GM12878 (cell line): ENCODE data around the gene ANK2. TPM values are rescaled to one million over a fixed set of nuclear protein-coding genes. Genes with fewer than 3 reads are reported as not detected.

ENCODE experiments used
- ATAC-seq: fragments of 200-7000 bp; cut with Tn5 transposase; 3 replicates; pipeline ENCODE4 v1.9.1; 2020; ENCODE audit warnings: mild to moderate bottlenecking, moderate library complexity
- BruUV-seq: library from RNA; stranded (reverse); fragments of 400-500 nt; replicated peaks from 2 replicates; lab custom pipeline; 2021; lab: Mats Ljungman, UMichigan
- CTCF ChIA-PET: fragments of 300-600 bp; sonication (Branson Sonifier 250); formaldehyde crosslinking; extraction: SDS; loops from one replicate; lab custom pipeline; 2021; ENCODE audit warnings: inconsistent platforms; lab: Yijun Ruan, JAX
- POLR2A ChIA-PET: fragments of 350-600 bp; formaldehyde crosslinking; extraction: SDS; loops from one replicate; lab custom pipeline; 2021; ENCODE audit warnings: inconsistent platforms; lab: Charles Lee
- RAD21 ChIA-PET: fragments of 300-600 bp; sonication (Branson Sonifier 250); formaldehyde crosslinking; loops from one replicate; lab custom pipeline; 2023; ENCODE audit warnings: antibody characterized with exemption; ENCODE audit not compliant: unreplicated experiment; lab: Charles Lee
- SMC1A ChIA-PET: fragments of 300-600 bp; sonication (Branson Sonifier 250); formaldehyde crosslinking; loops from one replicate; lab custom pipeline; 2023; ENCODE audit not compliant: unreplicated experiment, uncharacterized antibody; lab: Charles Lee
- DNase-seq: peaks from one replicate; pipeline ENCODE4 v3.0.0-alpha.2; 2011; ENCODE audit warnings: low read depth, low spot score
- FAIRE-seq: peaks from 3 replicates; lab custom pipeline; 2011; peaks lifted over from hg19 to GRCh38; lab: Jason Lieb, UNC
- H2AFZ ChIP-seq: 2 replicates; pipeline ENCODE4 v1.6.0; 2011; ENCODE audit warnings: low read depth, low read length, control low read depth; ENCODE audit not compliant: control insufficient read depth
- H3K27ac ChIP-seq: 2 replicates; pipeline ENCODE4 v1.5.1; 2011; ENCODE audit warnings: control low read depth; ENCODE audit not compliant: control insufficient read depth, insufficient read depth
- H3K27me3 ChIP-seq, 2 experiments: replicated peaks in 1 of 2; 2 replicates each; pipeline versions ENCODE4 v1.6.0 to v1.6.1; 2011; ENCODE audit warnings: low read length in 1 of 2; ENCODE audit not compliant: control insufficient read depth in 2 of 2, insufficient read depth in 2 of 2
- H3K36me3 ChIP-seq, 2 experiments: 2 replicates each; pipeline ENCODE4 v1.5.1; 2011; ENCODE audit warnings: low read length in 1 of 2; ENCODE audit not compliant: control insufficient read depth in 2 of 2, insufficient read depth in 2 of 2
- H3K4me1 ChIP-seq: 2 replicates; pipeline ENCODE4 v1.6.1; 2011; ENCODE audit warnings: mild to moderate bottlenecking, low read length, moderate library complexity, mixed read lengths; ENCODE audit not compliant: control insufficient read depth, insufficient read depth
- H3K4me2 ChIP-seq: 2 replicates; pipeline ENCODE4 v1.6.0; 2011; ENCODE audit warnings: control low read depth; ENCODE audit not compliant: control insufficient read depth, insufficient read depth
- H3K4me3 ChIP-seq: fragments of 200-600 bp; sonication (generic); 2 replicates; pipeline ENCODE4 v1.5.1; 2016
- H3K79me2 ChIP-seq: 2 replicates; pipeline ENCODE4 v1.6.0; 2011; ENCODE audit warnings: low read length; ENCODE audit not compliant: control insufficient read depth, insufficient read depth
- H3K9ac ChIP-seq: 2 replicates; pipeline ENCODE4 v1.8.0; 2011; ENCODE audit warnings: low read length, control low read depth, mixed read lengths; ENCODE audit not compliant: control insufficient read depth, insufficient read depth
- H3K9me3 ChIP-seq: replicated peaks from 3 replicates; pipeline ENCODE4 v1.5.1; 2011; ENCODE audit warnings: mild to moderate bottlenecking, low read length; ENCODE audit not compliant: control insufficient read depth, insufficient read depth
- H4K20me1 ChIP-seq: 2 replicates; pipeline ENCODE4 v1.6.0; 2011; ENCODE audit not compliant: control insufficient read depth, insufficient read depth
- ASH2L ChIP-seq: fragments of 300-600, 200-600 bp; sonication (generic); IDR thresholded peaks from 2 replicates; pipeline ENCODE4 v1.6.1; 2017; ENCODE audit warnings: low read depth, mild to moderate bottlenecking, borderline replicate concordance
- BCL11A ChIP-seq: IDR thresholded peaks from 2 replicates; pipeline ENCODE4 v1.6.1; 2011; ENCODE audit warnings: low read depth, low read length
- BRCA1 ChIP-seq: IDR thresholded peaks from 2 replicates; pipeline ENCODE4 v1.6.1; 2011; ENCODE audit warnings: low read depth, low read length, improper control_type of control experiment
- CTCF ChIP-seq, 3 experiments: IDR thresholded peaks in 2 of 3; conservative IDR thresholded peaks in 1 of 3; 2 replicates each; pipeline ENCODE4 v1.5.1; 2011; ENCODE audit warnings: low read depth in 3 of 3, low read length in 3 of 3, mild to moderate bottlenecking in 3 of 3, control low read depth in 2 of 3, moderate library complexity in 2 of 3, inconsistent platforms in 1 of 3, mixed read lengths in 1 of 3; ENCODE audit not compliant: control insufficient read depth in 2 of 3, insufficient read depth in 1 of 3; ENCODE audit errors: extremely low read depth in 1 of 3
- EP300 ChIP-seq, 2 experiments: fragments of 150-350 bp in 1 of 2; IDR thresholded peaks; 2 replicates each; pipeline ENCODE4 v1.6.1; 2011 to 2012; ENCODE audit warnings: low read depth in 2 of 2, low read length in 2 of 2, borderline replicate concordance in 1 of 2, improper control_type of control experiment in 1 of 2, inconsistent platforms in 1 of 2; ENCODE audit not compliant: control insufficient read depth in 1 of 2
- KDM1A ChIP-seq: fragments of 200-600 bp; sonication (generic); IDR thresholded peaks from 2 replicates; pipeline ENCODE4 v1.6.1; 2016; ENCODE audit warnings: borderline replicate concordance
- NR2C2 ChIP-seq: IDR thresholded peaks from 2 replicates; pipeline ENCODE4 v1.6.1; 2011; ENCODE audit warnings: borderline replicate concordance, low read depth; ENCODE audit not compliant: control insufficient read depth, insufficient read length
- POU2F2 ChIP-seq: IDR thresholded peaks from 3 replicates; pipeline ENCODE4 v1.6.1; 2011; ENCODE audit warnings: low read depth, mild to moderate bottlenecking, low read length, borderline replicate concordance
- RCOR1 ChIP-seq: conservative IDR thresholded peaks from 2 replicates; pipeline ENCODE4 v1.6.1; 2012; ENCODE audit warnings: low read depth, low read length, improper control_type of control experiment
- SIX5 ChIP-seq: IDR thresholded peaks from 2 replicates; pipeline ENCODE4 v1.6.1; 2011; ENCODE audit warnings: mild to moderate bottlenecking, low read depth, low read length, moderate library complexity; ENCODE audit not compliant: severe bottlenecking
- SUPT20H ChIP-seq: IDR thresholded peaks from 2 replicates; pipeline ENCODE4 v1.6.1; 2011; ENCODE audit warnings: low read depth, mild to moderate bottlenecking, low read length, moderate library complexity, borderline replicate concordance; ENCODE audit not compliant: control insufficient read depth
- USF1 ChIP-seq: IDR thresholded peaks from 2 replicates; pipeline ENCODE4 v1.6.1; 2011; ENCODE audit warnings: borderline replicate concordance, low read depth, mild to moderate bottlenecking, moderate library complexity, mixed read lengths, low read length; ENCODE audit not compliant: insufficient read depth; ENCODE audit errors: extremely low read length
- WRNIP1 ChIP-seq: IDR thresholded peaks from 2 replicates; pipeline ENCODE4 v1.6.1; 2011; ENCODE audit warnings: low read depth, low read length, improper control_type of control experiment, borderline replicate concordance
- ZNF24 ChIP-seq: fragments of 450-650 bp; IDR thresholded peaks from 2 replicates; pipeline ENCODE4 v1.6.1; 2017; ENCODE audit warnings: antibody characterized with exemption, mild to moderate bottlenecking
- ZNF384 ChIP-seq: IDR thresholded peaks from 2 replicates; pipeline ENCODE4 v1.6.1; 2012; ENCODE audit warnings: low read depth, mild to moderate bottlenecking, low read length, improper control_type of control experiment, borderline replicate concordance
- in situ Hi-C: fragments of 300-500 bp; cut with MboI; formaldehyde crosslinking; loops from 9 replicates; pipeline ENCODE4 v1.14.3; 2018; ENCODE audit warnings: mixed read lengths
- intact Hi-C: fragments of 100-400 bp; cut with micrococcal nuclease; formaldehyde crosslinking; loops from one replicate; pipeline ENCODE4 v1.14.2; 2022; ENCODE audit not compliant: unreplicated experiment
- polyA plus RNA-seq, 11 experiments: library from polyadenylated mRNA; depleted of rRNA in 4 of 11; unstranded in 6 of 11; stranded (reverse) in 5 of 11; fragments of >200 nt; fragmentation: Nextera tagmentation in 4 of 11; fragmentation: Illumina TruSeq in 1 of 11; extraction: Ambion mirVana in 4 of 11; extraction: Trizol in 1 of 11; gene quantifications; 1 replicate in 1 of 11; 2 replicates in 10 of 11; pipeline versions ENCODE4 v1.2.1 to v1.2.3, GENCODE V29; 2011 to 2016; ENCODE audit warnings: inconsistent platforms in 2 of 11, missing spikeins in 2 of 11, low read depth in 1 of 11
- total RNA-seq, 4 experiments: library from RNA; depleted of rRNA in 3 of 4; stranded (reverse); fragments of >200 nt in 3 of 4; fragmentation: Illumina TruSeq in 1 of 4; extraction: Trizol in 1 of 4; gene quantifications; 2 replicates each; pipeline versions ENCODE4 v1.2.1 to v1.2.3, GENCODE V29; 2013 to 2021
- TF ChIP-seq, protein P1 (sequence below): fragments of 450-650 bp; IDR thresholded peaks from 2 replicates; pipeline ENCODE4 v1.6.1; 2017; ENCODE audit warnings: antibody characterized with exemption, mild to moderate bottlenecking, moderate library complexity
- TF ChIP-seq, protein P2 (sequence below): IDR thresholded peaks from 2 replicates; pipeline ENCODE4 v1.6.1; 2012; ENCODE audit warnings: low read depth, low read length, improper control_type of control experiment

Gene ANK2
- total and polyA plus RNA-seq, 10 of the 15 experiments (the other 5 are each of a cell fraction or from before 2014, with no cell fraction given), result 1.6 to 13.0 (median 4.1) TPM

DNA sequence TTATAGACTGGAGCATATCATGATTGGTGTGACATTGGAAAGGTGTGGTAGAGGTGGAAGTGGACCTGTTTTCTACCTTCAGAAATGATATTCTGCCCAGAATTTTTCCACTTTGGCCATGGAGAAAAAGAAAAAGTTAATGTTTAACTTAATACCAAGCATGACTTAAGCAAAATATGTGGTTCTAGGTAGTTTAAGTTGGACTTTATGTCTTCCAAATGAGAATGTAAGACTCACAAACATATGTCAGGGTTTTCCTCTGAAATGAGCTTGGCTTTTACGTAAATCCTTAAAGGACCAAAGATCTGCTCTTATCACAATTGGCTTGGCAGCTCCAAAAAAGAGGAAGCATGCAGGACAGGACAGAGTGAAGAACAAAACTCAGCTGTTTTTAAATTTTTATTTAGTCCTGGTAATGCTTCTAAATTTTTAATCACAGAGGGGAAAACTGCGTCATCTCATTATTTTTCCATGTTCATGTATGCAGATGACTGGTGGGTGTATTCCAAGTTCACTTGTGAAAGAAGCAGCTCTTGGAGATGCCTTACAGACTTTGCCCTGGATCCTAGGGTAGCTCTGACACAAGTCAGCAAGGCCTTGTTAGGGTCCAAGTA is 98.2 kb downstream of the ANK2 start (continued):
- TF ChIP-seq, protein P1, sequence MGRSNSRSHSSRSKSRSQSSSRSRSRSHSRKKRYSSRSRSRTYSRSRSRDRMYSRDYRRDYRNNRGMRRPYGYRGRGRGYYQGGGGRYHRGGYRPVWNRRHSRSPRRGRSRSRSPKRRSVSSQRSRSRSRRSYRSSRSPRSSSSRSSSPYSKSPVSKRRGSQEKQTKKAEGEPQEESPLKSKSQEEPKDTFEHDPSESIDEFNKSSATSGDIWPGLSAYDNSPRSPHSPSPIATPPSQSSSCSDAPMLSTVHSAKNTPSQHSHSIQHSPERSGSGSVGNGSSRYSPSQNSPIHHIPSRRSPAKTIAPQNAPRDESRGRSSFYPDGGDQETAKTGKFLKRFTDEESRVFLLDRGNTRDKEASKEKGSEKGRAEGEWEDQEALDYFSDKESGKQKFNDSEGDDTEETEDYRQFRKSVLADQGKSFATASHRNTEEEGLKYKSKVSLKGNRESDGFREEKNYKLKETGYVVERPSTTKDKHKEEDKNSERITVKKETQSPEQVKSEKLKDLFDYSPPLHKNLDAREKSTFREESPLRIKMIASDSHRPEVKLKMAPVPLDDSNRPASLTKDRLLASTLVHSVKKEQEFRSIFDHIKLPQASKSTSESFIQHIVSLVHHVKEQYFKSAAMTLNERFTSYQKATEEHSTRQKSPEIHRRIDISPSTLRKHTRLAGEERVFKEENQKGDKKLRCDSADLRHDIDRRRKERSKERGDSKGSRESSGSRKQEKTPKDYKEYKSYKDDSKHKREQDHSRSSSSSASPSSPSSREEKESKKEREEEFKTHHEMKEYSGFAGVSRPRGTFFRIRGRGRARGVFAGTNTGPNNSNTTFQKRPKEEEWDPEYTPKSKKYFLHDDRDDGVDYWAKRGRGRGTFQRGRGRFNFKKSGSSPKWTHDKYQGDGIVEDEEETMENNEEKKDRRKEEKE, result no peak
- TF ChIP-seq BCL11A (no peak), SIX5 (no peak), BRCA1 (no peak), ASH2L (no peak)
- TF ChIP-seq, all 136 proteins: peak for 0

- CTCF ChIA-PET, result interaction anchor here (0.7 kb wide), 1 partner anchor 15 kb away, joined by 3 read pairs; no protein-coding TSS in a partner anchor
- no peak for ATAC-seq
- H3K27ac ChIP-seq, result no peak overlapping the region
- no peak overlapping the region for H3K9ac ChIP-seq
- POLR2A ChIA-PET, result no interaction called here
- no peak overlapping the region for H3K4me2 ChIP-seq
- SMC1A ChIA-PET, result no interaction called here
- no peaks in the 10 kb centered on the region for H3K27me3 ChIP-seq
- no peak for DNase-seq
- intact Hi-C loops, result no loop called here
- no peak overlapping the region for H2AFZ ChIP-seq
- H3K4me3 ChIP-seq, result no peak overlapping the region
- no peaks in the 10 kb centered on the region; the same call in 1 of the 2 replicates for H3K4me1 ChIP-seq
- no peaks in the 10 kb centered on the region for H3K36me3 ChIP-seq
- no peaks in the 10 kb centered on the region for H4K20me1 ChIP-seq
- RAD21 ChIA-PET, result no interaction called here
- no peaks in the 10 kb centered on the region for H3K9me3 ChIP-seq
- no peaks in the 10 kb centered on the region for H3K79me2 ChIP-seq
- in situ Hi-C loops, result no loop called here
- FAIRE-seq, result no peak
- no TSS peak for BruUV-seq
- TF ChIP-seq ZNF384, result no peak
- no peak for TF ChIP-seq USF1
- TF ChIP-seq CTCF (IDR thresholded peaks at IDR 0.05 in 2 of 3, conservative IDR thresholded peaks at IDR 0.05 in 1 of 3; ENCODE audit: control insufficient read depth in 2 of 3, extremely low read depth in 1 of 3, insufficient read depth in 1 of 3, low read depth in 3 of 3, low read length in 3 of 3), result no peak
- TF ChIP-seq KDM1A, result no peak
- TF ChIP-seq RCOR1, result no peak
- TF ChIP-seq EP300 (IDR thresholded peaks at IDR 0.05; ENCODE audit: borderline replicate concordance in 1 of 2, control insufficient read depth in 1 of 2, low read depth in 2 of 2, low read length in 2 of 2), result no peak
- no peak for TF ChIP-seq POU2F2
- TF ChIP-seq, protein P2, sequence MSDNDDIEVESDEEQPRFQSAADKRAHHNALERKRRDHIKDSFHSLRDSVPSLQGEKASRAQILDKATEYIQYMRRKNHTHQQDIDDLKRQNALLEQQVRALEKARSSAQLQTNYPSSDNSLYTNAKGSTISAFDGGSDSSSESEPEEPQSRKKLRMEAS, result no peak
- TF ChIP-seq WRNIP1, result no peak
- no peak for TF ChIP-seq SUPT20H
- no peak for TF ChIP-seq ZNF24
- no peak for TF ChIP-seq NR2C2
These were observed 99.5 kb downstream of the ANK2 start for GRCh38 chr4:113148925-113149324.
